NCI-H345 (cell line): ENCODE data around the gene FAM78A.
"Not testable (repeated sequence)": the region's sequence is repeated elsewhere in the genome, so short reads cannot be mapped to it uniquely, and the experiment has no call there.

Source experiments
- DNase-seq: peaks from one replicate; lab custom pipeline; 2025; lab: John Stamatoyannopoulos, UW

FAM78A gene

DNA sequence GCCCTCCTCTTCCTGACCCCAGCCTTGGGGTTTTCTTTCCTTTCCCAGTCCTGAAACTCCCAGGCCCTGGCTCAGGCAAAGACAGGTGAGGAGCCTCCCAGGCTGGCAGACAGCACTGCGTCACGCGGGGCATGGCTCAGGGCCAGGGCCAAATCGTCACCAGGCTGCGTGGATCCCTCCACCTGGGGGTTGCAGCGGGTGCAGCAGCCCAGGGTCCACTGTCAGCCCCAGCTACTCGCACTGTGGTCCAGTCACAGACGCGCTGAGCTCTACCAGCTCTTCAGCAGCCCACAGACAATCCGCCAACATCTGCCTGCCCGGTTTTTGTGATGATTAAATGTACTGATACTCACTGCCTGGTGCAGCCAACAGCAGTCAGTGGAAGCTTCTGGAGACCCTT, 12.1 kb downstream of the FAM78A start:
- DNase-seq = no peak

GRCh38 chr9:131263701-131264100, 12.6 kb downstream of the FAM78A start:
- no peak for DNase-seq

DNA sequence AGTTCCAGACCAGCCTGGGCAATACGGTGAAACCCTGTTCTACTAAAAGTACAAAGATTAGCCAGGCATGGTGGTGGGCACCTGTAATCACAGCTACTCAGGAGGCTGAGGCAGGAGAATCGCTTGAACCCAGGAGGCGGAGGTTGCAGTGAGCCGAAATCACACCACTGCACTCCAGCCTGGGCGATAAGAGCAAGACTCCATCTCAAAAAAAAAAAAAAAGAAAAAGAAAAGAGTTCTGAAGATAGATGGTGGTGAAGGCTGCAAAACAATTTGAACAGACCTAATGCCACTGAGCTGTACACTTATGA, 13.3 kb downstream of the FAM78A start:
- DNase-seq = not testable (repeated sequence)

DNA sequence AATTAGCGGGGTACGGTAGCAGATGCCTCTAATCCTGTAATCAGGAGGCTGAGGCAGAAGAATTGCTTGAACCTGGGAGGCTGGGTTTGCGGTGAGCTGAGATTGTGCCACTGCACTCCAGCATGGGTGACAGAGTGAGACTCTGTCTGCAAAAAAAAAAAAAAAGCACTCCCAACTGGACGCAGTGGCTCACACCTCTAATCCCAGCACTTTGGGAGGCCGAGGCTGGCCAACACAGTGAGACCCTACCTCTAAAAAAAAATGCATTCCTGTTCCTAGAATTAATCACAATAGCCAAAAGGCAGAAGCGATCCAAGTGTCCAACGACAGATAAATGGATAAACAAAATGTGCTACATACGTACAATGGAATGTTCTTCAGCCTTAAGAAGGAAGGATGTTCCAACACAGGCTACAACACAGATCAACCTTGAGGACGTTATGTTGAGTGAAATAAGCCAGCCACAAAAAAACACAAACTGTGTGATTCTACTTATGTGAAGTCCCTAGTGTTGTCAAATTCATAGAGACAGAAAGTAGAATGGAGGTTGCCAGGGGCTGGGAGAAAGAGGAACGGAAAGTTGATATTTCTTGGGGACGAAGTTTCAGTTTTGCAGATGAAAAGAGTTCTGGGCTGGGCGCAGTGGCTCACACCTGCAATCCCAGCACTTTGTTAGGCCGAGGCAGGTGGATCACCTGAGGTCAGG, 13.8 kb downstream of the FAM78A start:
- no peak for DNase-seq

DNA sequence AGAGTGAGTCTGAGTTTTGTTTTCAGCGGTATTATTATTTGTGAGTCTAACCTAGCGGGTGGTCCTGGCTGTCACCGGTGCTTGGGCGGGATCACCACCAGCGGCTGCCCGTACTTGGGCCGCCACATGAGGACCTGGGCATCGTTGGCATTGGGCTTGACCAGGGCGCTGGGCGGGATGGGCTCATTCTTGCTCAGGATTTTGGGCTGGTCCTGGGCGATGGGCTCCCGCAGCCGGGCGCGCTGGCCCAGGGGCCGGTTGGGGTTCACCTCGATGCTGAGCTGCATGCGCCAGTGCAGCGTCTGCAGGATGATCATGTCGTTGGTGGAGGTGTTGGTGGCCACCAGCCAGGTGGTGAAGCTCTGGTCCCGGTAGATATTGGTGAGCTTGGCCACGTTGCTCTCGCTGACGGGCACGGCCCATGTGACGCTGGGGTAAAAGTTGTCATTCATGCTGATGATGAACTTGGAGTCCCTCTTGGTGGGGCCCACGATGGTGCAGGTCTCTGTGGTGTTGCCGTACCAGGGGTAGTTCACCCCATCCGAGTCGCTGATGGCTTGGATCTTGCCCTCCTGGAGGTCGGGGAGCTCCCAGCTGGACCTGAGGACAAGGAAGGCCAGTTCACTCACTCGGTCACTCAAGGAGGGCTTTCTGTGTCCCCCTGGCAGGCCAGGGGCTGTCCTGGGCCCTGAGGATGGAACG, 15.4 kb downstream of the FAM78A start:
- no peak for DNase-seq

DNA sequence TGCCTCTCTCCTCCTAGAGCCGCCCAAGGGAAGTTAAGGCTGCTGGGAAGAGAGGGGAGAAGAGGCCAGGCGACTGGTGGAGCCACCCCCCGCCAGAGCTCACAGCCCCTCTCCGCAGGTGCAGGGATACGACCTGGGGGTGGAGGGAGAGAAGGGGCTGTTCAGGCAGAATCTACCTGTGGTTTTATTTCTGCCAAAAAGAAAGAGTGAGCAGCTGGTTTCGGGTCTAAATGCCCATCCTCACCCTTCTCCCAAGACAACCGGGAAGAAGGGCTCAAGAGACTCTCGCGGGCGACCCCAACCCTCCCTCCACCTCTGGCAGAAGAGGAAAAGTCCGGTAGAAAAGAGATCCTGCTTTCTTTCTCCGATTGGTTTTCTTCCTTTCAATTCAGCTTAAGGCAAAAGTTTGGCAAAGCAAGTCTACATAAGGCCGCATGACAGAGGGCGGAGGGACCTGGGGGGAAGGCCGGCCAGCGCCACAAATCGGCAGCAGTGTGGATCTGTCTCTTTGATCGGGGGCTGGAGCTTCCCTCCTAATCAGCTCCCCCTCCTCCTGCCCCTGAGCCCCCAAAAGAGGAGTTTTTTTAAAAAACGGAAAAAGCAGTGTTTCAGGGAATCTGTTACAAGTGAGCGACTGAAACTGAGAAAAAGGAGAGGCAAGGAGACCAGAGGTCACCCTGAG, 16.3 kb downstream of the FAM78A start:
- DNase-seq = no peak

GRCh38 chr9:131259432-131259898, 16.8 kb downstream of the FAM78A start:
- DNase-seq = no peak

- no peak for DNase-seq
These were observed 17.4 kb downstream of the FAM78A start for GRCh38 chr9:131258698-131259431.

DNA sequence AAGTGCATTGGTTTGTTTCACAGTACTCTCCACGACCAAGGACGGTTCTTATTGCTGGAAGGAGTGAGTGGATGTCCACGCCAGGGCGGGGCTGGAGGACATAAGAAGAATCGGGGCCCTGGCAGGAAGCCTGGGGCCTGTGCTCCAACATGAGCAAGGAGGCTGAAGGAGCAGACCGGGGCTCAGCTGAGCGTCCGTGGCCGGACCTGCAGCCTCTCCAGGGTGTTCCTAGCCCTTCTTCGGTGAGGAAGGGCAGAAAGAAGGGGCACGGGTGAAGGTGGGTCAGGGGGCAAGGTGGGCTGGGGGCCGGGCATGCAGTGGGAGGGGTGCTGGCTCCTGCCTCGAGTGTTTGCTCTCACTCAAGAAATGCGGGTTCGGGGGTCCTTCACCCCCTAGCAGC, 18.1 kb downstream of the FAM78A start:
- no peak for DNase-seq

DNA sequence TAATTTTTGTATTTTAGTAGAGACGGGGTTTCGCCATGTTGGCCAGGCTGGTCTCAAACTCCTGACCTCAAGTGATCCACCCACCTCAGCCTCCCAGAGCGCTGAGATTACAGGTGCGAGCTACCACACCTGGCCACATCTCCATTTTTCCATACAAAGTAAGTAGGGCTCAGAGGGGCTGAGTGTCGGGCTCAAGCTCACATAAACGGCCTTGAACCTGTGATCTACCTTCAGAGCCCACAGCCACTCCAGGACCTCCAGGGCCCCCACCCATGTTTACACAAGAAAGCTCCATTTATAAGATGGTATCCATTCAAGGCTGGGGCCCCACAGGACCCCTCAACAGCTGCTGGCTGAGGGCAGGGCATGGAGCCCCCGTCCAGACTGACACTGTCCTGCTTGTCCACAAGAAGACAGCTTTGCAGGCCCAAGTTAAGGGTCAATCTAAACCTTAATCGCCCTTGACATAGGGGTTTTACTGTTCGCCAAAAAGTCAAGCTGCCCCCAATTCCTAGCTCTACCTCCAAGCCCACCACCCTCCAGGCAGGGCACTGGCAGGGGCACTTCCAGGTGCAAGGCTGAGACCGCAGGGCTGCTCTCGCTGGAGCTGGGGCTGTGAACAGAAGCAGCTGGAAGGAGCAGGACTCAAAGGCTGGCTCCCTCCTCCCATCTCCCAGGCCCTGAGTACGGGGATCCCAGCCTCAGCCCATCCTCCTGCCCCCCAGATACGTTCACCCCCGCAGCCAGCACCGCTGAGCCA, 18.9 kb downstream of the FAM78A start:
- DNase-seq = no peak

DNA sequence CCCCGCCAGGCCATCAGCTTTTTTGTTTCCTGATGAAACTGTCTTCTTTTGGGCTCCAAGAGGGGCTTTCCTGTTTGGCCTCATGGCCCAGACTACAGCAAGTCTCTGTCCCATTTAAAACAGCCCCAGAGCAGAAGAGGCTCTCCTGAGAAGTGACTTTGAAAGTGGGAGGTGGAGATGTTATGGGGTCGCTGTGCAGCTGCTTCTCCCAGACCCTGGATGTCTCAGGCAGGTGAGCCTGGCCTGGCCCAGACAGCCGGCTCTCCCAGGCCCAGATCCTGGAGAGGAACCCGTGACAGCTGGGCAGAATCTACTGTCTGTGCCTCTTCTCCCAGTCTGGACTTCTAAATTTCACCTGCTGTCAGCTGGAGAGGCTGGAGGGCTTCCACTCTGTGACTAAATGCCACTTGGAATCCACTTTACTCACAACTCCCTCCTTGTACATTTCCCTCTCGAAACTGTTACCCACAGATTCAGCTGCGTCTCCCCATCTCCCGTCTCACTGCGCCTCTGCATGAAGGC, 20.6 kb downstream of the FAM78A start:
- no peak for DNase-seq

GRCh38 chr9:131254626-131255025, 21.7 kb downstream of the FAM78A start:
- no peak for DNase-seq

DNA sequence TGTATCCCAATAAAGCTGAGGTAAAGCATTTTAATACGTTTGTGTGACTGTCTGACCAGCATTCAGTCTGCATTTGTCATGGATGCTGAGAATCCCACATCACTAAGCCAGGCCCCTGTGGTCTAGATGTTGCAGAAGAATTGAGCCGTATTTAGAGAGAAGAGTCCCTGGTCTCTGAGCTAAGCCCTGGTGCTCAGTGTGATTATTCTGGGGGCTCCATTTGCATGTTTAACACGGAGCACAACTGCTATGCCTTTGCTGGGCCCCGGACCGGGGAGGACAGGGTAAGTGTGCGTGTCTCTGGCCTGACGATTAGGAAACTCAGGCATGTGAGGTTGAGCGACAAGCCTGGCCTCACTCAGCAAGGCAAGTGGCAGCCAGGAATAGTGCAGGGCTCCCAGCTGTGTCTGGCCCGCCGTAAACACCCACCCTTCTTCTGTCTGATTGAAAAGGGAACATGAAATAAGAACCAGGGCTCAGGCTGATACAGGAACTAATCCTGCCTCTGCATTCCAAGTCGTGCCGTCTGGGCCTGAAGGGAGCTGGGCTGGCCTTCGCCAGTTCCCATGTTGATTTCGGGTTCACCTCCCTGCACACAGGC, 22.3 kb downstream of the FAM78A start:
- no peak for DNase-seq

DNA sequence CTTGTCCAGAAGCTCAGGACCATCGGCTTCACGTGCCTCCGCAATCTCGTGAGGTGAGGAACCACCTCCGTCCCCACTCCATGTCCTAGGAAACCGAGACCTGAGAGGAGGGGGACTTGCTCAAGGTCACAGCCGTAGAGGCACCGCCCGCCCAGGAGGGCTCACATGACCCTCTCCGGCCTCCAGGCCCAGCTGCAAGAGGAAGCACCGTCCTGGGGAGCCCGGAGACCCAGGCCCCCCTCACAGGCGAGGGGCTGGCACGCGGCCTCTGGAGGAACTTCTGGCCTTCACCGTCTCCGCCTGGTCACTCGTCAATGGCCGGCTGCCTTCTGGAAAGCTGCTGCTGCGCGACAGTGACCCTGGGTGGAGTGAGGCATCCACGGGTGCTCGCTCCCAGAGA, 24.2 kb downstream of the FAM78A start:
- DNase-seq = no peak

GRCh38 chr9:131246618-131247017, 29.7 kb downstream of the FAM78A start:
- DNase-seq = no peak

GRCh38 chr9:131244331-131244730, 32.0 kb downstream of the FAM78A start:
- not testable (repeated sequence) for DNase-seq

- no peak for DNase-seq
These were observed 36.0 kb downstream of the FAM78A start for GRCh38 chr9:131240047-131240921.

GRCh38 chr9:131239161-131239975, 36.9 kb downstream of the FAM78A start:
- no peak for DNase-seq

DNA sequence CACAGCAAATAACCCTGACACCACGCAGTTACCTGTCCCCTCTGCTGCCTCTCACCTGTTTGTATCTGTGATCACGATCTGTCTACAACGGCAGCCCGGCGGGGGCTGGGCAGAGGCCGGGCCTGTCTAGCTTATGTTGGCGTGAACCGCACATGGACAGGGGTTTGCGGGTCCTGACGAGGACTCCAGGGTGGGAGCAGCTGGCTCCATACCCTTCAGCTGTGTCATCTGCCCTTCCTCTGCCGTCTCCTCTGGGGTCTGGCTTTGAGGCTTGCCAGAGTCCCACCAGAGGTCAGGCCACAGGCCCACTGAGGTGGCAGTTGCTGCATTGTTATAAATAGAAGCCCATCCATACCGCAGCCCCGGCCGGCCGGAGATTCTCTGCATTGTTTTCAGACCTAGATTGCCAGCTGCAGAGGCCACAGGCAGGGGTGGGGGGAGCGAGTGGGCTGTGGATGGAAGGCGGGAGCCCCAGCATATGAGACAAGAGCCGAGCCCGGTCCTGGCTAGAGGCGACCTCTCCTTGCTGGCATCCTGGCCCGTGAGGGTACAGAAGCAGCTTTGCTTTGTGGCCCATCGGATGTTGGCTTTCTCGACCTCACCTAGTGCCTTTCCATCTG, 37.8 kb downstream of the FAM78A start:
- DNase-seq = no peak
